ENCODE data around the gene CFAP99. TPM values are rescaled to one million over a fixed set of nuclear protein-coding genes. Genes with fewer than 3 reads are reported as not detected.

CFAP99 gene
- total and polyA plus RNA-seq, 8 donors, result 0.41 to 2.6 (median 1.4) TPM

DNA sequence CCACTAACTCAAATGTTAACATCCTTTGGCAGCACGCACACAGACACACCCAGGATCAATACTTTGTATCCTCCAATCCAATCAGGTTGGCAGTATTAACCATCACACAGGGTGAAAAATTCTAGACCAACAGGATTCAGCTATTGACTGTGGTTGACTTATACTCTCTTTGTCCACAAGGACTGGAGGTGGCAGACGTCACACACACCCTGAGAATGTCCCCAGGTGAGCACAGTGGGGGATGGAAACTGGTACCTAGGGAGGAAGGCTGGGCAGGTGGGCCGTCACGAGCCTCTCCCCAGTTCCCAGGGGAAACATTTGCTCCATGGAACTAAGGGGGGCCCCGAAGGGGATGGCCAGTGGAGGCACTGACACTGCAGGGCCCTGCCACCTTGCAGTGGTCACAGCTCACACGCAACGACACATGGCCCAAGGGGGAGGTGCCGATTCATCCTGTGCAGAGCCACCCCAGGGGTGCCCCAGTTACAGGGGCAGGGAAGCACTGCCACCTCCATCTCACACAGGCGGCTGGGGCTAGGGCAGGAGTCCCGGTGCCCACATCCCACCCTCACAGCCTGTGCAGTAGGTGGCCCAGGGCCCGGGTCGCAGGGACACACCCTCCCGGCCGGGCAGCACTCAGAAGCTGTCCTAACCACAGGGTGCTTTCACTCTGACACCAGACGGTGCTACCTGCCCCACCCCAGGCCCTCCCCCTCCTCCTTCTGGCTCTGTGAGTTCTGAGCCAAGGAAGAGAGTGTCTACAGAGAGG, 17.7 kb upstream of the CFAP99 start:
- intact Hi-C loops (cut with DNase I), result no loop called here
- Histone ChIP-seq H3K4me1 (peaks cover 5 to 17% of the 10 kb centered on the region in 2 donors), H3K36me3 (no peaks in the 10 kb centered on the region), H3K4me3 (no peak overlapping the region), H3K9me3 (no peaks in the 10 kb centered on the region), H3K27ac (no peak overlapping the region), H3K27me3 (peaks cover 0 to 31% of the 10 kb centered on the region in 2 donors)
- no peak for ATAC-seq
- DNase-seq, result peak in 1 of 4 donors; percentile 70
- TF ChIP-seq, protein P1, sequence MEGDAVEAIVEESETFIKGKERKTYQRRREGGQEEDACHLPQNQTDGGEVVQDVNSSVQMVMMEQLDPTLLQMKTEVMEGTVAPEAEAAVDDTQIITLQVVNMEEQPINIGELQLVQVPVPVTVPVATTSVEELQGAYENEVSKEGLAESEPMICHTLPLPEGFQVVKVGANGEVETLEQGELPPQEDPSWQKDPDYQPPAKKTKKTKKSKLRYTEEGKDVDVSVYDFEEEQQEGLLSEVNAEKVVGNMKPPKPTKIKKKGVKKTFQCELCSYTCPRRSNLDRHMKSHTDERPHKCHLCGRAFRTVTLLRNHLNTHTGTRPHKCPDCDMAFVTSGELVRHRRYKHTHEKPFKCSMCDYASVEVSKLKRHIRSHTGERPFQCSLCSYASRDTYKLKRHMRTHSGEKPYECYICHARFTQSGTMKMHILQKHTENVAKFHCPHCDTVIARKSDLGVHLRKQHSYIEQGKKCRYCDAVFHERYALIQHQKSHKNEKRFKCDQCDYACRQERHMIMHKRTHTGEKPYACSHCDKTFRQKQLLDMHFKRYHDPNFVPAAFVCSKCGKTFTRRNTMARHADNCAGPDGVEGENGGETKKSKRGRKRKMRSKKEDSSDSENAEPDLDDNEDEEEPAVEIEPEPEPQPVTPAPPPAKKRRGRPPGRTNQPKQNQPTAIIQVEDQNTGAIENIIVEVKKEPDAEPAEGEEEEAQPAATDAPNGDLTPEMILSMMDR (IDR thresholded peaks at IDR 0.05), result no peak

- Histone ChIP-seq H3K27me3 (peaks cover 0 to 30% of the 10 kb centered on the region in 2 donors), H3K27ac (no peak overlapping the region), H3K9me3 (no peaks in the 10 kb centered on the region), H3K4me1 (peaks cover 5 to 17% of the 10 kb centered on the region in 2 donors), H3K36me3 (no peaks in the 10 kb centered on the region), H3K4me3 (no peak overlapping the region)
- intact Hi-C loops (cut with DNase I), result no loop called here
- TF ChIP-seq, protein P1 (IDR thresholded peaks at IDR 0.05), result no peak
- ATAC-seq, result no peak
- peak in 1 of 4 donors; percentile 49 for DNase-seq
Observed at GRCh38 chr4:2401610-2401983, 17.2 kb upstream of the CFAP99 start.

DNA sequence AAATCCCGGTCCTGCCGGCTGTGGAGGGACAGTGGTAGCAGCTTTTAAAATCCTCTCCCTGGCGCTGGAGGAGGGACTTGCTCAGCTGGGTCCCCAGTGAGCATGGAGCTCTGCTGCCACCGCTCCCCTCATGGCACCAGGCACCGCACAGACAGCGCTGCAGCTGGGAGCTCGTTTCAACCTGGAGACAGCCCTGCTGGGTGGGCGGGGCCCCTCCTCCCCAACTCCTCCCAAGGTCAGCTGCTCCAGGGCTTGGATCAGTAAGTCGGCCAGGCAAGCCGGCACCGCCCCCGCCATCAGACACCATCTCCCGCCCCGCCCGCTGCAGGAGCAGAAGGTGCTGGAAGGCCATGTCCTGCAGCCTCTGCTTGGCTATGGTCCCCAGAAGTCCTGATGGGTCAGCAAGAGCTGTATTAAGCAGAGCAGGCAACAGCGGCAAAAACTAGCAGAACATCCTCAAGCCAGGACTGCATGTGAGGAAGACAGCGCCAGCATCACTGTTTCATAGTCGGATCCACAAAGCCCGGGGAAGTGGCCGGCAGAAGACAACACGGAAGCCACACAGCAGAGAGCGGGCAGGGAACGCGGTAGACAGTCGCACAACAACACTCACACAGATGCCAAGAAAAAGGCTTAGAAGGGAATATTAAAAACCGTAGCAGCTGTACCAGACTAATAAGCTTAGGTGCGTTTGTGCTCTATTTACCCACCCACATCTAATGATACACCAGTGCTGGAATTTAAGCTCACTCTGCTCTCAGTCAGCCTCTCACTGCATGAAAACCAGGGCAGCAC, 16.5 kb upstream of the CFAP99 start:
- no peak overlapping the region for H3K27ac ChIP-seq
- no peak overlapping the region for H3K4me3 ChIP-seq
- ATAC-seq, result peak; percentile 92
- no peaks in the 10 kb centered on the region for H3K36me3 ChIP-seq
- DNase-seq, result peak in 2 of 4 donors; percentile 69 to 78
- TF ChIP-seq, protein P1 (IDR thresholded peaks at IDR 0.05), result no peak
- H3K9me3 ChIP-seq, result no peaks in the 10 kb centered on the region
- peaks cover 5 to 17% of the 10 kb centered on the region in 2 donors for H3K4me1 ChIP-seq
- peaks cover 0 to 26% of the 10 kb centered on the region in 2 donors for H3K27me3 ChIP-seq
- intact Hi-C loops (cut with DNase I), result no loop called here

GRCh38 chr4:2402941-2403340, 15.8 kb upstream of the CFAP99 start:
- H3K4me3 ChIP-seq, result no peak overlapping the region
- ATAC-seq (no peak), DNase-seq (peak in 1 of 4 donors; percentile 49)
- no peaks in the 10 kb centered on the region for H3K36me3 ChIP-seq
- peaks cover 5 to 17% of the 10 kb centered on the region in 2 donors for H3K4me1 ChIP-seq
- no peak overlapping the region for H3K27ac ChIP-seq
- no peaks in the 10 kb centered on the region for H3K9me3 ChIP-seq
- H3K27me3 ChIP-seq, result peaks cover 0 to 26% of the 10 kb centered on the region in 2 donors
- intact Hi-C loops (cut with DNase I), result no loop called here
- TF ChIP-seq, protein P1 (IDR thresholded peaks at IDR 0.05), result no peak

- Histone ChIP-seq H3K36me3 (no peaks in the 10 kb centered on the region), H3K4me3 (no peak overlapping the region), H3K4me1 (peaks cover 5 to 19% of the 10 kb centered on the region in 2 donors), H3K9me3 (no peaks in the 10 kb centered on the region), H3K27ac (no peak overlapping the region), H3K27me3 (peaks cover 0 to 19% of the 10 kb centered on the region in 2 donors)
- intact Hi-C loops (cut with DNase I), result no loop called here
- ATAC-seq, result no peak
- TF ChIP-seq, protein P1 (IDR thresholded peaks at IDR 0.05), result no peak
- no peak for DNase-seq
Observed at GRCh38 chr4:2406406-2406805, 12.3 kb upstream of the CFAP99 start.
